ENCODE measurements around the gene KIFC1.
A peak's percentile ranks its signal among the peaks of the same experiment; 100 is the strongest.
"Not testable (repeated sequence)": the region's sequence is repeated elsewhere in the genome, so short reads cannot be mapped to it uniquely, and the experiment has no call there.

Gene KIFC1

DNA sequence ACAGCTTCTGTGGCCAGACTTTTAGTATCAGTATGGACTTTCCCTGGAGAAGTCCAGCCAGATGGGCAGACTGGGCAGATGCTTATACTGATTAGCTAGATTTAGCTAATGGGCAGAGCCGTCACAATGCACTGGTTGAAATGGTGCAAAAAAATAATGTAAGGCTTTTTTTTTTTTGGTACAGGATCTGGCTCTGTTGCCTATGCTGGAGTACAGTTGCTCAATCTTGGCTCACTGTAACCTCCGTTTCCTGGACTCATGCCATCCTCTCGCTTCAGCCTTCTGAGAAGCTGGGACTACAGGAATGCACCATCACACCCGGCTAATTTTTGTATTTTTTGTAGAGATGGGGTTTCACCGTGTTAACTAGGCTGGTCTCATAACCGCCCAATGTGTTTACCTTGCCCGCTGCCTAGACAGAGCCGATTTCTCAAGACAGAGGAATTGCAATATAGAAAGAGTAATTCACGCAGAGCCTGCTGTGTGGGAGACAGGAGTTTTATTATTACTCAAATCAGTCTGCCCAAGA lies 16.4 kb upstream of the KIFC1 start:
- peak; percentile 73 for DNase-seq

DNA sequence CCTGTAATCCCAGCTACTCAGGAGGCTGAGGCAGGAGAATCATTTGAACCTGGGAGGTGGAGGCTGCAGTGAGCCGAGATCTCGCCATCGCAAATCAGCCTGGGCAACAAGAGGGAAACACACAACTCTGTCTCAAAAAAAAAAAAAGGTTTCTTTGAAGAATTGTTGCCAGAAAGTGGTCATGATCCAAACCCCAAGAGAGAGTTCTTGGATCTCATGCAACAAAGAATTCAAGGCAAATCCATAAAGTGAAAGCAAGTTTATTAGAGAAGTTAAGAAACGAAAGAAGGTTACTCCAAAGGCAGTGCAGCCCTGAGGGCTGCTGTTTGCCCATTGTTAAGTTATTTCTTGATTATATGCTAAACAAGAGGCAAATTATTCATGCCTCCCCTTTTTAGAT lies 14.5 kb upstream of the KIFC1 start:
- no peak for DNase-seq

DNA sequence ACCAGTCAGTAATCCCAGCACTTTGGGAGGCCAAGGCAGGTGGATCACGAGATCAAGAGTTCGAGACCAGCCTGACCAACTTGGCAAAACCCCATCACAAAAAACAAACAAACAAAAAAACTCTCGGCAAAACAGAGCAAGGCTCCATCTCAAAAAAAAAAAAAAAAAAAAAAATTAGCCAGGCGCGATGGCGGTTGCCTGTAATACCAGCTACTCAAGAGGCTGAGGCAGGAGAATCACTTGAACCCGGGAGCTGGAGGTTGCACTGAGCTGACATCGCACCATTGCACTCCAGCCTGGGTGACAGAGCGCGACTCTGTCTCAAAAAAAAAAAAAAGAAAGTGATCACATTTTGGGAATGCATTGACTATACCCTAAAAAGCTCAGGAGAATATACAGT lies 12.4 kb upstream of the KIFC1 start:
- DNase-seq, result not testable (repeated sequence)

DNA sequence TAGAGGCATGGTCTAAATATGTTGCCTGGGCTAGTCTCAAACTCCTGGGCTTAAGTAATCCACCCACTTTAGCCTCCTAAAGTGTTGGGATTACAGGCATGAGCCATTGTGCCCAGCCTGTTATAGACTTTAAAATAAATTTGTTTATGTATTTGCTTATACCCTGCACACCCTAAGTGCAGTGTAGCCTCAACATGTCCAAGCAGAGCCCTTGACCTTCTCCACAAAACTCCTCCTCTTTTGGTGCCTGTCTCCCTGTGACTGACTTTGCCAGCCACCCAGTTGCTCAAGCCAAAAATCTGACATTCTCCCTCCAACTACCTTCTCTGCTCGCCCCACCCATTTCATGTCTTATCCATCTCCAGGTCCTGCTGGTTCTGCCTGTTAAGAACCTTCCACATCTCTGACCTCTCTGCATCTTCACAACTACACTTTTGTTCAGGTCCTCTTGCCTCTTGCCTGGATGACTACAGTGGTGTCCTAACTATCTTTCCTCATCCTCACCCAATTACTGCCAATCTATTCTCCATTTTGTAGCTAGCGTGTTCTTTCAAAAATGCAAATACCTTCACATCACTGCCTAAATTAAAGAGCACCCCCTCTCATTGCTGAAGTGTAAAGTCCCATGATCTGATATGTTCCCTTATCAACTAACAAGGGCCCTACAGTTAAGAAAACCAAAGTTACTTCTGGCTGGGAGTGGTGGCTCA lies 11.2 kb upstream of the KIFC1 start:
- DNase-seq, result peak; percentile 65

DNA sequence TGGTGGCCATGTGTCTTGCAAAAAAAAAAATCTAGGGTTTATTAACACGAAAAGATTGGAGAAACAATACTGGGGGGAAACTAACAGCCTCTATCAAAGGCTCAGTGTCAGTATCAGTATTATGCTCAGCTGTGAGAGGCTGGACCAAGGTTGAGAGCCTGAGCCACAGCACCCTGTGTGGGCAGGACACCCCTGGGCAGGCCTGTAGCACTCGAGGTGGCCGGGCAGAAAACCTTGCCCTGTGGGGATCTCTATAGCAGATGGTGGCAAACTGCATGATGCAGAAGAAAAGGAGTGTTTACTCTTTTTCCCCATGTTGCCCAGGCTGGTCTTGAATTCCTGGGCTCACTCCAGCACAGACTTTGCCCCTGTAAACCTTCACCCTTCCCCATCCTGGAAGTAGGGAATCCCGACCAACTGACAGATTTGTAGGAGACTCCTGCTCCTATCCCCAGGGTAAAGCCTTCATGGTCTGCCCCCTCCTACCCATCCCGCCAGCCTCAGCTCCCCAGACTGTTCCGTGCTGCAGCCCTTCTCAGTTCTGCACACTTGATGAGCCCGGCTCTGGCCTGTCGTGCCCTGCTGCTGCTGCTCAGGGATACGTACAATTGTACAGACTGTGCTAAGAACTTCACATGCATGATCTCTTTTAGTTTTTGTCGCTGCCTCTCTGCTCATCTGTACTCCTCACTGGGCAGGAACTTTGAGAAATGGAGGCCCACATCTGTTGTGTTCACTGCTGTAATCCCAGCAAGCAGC lies 8.0 kb upstream of the KIFC1 start:
- DNase-seq, result no peak

DNA sequence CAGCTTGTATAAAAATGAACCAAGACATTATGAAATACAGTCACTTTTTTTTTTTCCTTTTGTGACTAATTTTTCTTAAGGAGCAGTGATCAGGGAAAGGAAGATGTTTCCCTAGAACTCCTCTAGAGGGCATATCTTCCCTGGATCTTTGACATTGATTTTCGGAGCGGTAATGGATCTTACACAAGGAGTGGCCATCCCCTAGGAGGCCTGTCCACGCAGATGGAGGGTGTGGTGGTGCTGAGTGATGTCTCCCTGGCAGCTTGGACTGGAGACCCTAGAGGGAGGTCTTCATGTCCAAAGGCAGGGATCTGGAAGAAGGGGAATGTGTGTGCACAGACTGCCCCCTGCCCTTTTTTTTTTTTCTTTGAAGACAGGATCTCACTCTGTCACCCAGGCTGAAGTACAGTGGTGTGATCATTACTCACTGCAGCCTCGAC lies 7.0 kb upstream of the KIFC1 start:
- DNase-seq, result no peak

DNA sequence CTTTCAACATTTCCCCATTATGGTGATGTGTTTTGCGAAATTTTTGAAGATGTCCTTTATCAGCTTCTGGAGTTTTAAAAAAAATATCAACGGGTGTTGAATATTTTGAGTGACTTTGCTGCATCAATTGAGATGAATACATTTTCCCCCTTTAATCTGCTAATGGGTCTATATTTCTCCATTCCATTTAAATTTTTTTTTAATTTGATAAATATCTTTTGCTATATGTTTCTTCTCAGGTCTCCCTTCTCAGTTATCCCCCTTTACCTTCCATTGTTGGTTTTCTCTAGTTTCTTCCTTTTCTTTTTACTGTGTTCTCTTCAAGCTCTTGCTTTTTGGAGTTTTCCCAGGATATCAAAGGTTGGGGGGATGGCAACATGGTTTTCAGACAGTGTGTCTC lies 1.4 kb upstream of the KIFC1 start:
- DNase-seq, result no peak

DNA sequence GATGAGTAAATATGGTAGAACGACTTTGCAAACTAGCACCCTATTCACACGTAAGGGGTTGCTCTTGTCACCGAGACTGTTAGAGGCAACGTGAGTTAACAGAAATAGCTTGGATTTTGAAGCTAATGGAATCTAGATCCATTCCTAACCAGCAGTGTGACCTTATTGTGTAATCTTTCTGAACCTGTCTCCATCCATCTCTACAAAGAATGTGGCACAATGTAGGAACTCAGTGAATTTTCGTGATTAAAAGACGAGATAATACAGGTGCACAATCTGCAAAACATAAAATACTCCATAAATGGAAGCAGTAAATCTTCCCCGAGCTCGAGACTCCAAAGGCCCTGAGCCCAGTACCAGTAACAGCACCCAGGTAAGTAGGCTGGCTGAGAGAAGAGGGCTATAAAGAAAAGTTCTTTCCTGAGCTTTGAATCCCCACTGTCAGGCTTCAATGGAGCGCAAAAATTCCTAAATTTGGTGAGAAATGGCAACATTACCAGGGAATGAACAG lies 801 bp upstream of the KIFC1 start:
- no peak for DNase-seq

DNA sequence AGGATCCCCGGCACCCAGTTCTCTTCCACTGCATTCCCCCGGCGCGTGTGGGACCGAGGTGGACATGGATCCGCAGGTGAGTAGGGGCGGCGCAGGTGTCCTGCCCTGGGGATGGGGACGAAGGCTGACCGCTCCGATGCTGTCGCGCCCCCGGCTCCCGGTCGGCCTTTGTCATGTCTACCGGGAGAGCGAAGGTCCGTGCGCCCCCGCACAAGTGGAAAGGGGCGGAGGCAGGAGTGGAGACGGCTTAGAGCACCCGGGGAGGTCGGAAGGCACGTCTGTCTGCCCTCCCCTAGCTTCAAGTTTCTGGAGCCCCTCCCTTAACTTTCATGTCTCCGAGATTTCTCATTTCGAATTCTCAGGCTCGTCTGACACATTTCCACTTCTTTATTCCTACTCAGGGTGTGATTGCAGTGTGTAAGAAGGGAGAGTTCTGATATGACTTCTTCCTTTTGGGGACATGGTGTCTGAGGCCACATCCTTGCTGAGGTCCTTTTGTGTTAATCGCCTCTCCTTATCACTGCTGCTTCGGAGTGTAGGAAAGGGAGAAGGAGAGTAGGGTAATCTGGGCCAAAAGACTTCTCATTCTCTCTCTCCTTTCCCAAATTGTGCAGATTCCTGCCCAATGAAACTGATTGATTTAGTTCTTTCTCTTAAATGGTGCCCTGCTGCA lies 435 bp downstream of the KIFC1 start:
- peak; percentile 60 for DNase-seq

DNA sequence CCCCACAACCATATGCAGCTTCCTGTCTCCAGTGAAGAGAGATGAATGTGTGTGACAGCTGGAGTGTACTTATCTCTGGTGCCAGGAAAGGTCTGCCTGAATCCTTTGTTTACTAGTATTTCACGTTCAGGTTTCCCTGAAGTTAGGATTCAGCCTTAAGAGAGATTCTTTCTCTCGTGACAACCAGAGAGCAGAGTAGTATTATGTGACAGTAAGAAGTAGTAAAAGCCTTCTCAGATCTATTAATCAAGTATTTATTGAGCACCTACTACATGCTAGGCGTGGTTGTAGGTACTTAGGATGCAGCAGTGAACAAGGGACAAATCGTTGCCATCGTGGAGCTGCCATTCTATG lies 949 bp downstream of the KIFC1 start:
- no peak for DNase-seq

DNA sequence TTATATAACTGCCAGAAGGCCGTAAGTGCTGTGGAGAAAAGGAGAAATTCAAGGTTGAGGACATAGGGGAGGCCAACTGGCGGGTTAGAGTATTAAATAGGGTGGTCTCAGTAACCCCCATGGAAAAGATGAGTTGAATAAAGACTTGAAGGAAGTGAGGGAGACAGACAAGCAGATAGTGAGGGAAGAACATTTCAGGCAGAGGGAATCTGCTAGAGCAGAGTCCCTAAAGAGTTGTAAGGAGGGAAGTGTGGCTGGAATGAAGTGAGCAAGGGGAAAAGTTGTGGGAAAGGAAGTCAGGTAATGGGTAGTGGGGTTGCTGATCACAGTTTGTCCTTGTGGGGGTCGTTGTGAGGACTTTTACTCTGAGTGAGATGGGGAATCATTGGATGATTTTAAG lies 1.4 kb downstream of the KIFC1 start:
- DNase-seq, result no peak

DNA sequence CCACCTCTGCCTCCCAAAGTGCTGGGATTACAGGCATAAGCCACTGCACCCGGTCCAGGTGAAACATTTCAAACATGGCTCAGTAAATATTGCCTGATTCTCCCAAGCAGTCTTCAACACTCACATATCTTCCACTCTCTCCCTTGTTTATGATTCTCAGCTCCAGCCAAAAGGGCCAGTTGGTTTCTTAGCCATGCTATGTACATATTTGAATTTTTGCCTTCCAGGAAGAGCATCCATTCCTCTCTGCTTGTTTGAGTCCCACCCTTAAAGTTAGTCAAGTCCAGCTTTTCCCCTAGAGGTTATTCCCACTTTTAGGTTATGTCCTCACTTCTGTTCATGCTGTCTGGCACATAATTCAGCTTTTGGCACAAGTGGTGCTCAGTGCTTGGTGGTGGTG lies 5.9 kb downstream of the KIFC1 start:
- no peak for DNase-seq

DNA sequence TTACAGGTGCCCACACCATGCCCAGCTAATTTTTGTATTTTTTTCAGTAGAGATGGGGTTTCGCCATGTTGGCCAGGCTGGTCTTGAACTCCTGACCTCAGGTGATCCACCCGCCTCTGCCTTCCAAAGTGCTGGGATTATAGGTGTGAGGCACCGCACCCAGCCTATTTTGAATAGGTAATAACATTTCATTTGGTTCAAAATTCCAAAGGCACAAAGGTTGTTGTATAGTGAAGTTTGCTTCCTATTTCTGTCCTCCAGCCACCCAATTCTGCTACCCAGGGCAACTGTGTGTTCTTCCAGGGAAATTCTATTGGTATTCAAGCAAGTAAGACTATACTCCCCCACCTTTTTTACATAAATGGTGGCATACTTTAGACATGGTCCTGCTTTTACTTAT lies 7.0 kb downstream of the KIFC1 start:
- not testable (repeated sequence) for DNase-seq

DNA sequence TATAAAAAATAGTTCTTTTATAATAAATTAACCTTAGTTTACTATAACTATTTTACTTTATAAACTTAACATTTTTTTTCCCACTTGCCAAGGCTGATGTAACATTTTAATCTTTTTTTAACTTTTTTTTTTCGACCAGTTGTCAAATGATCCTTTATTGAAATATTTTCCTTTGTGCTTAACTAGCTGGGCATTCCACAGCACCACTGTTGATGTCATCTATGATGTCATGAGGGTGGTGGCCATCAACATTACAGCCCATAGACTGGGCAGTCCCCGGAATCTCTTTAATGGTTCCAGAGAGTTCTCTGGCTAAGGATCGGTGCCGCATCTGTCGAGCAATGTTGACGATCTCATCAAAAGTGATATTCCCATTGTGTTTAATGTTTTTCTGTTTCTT lies 8.3 kb downstream of the KIFC1 start:
- not testable (repeated sequence) for DNase-seq

DNA sequence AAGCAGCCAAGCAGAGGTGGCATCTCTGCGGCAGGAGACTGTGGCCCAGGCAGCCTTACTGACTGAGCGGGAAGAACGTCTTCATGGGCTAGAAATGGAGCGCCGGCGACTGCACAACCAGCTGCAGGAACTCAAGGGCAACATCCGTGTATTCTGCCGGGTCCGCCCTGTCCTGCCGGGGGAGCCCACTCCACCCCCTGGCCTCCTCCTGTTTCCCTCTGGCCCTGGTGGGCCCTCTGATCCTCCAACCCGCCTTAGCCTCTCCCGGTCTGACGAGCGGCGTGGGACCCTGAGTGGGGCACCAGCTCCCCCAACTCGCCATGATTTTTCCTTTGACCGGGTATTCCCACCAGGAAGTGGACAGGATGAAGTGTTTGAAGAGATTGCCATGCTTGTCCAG lies 13.3 kb downstream of the KIFC1 start:
- no peak for DNase-seq

DNA sequence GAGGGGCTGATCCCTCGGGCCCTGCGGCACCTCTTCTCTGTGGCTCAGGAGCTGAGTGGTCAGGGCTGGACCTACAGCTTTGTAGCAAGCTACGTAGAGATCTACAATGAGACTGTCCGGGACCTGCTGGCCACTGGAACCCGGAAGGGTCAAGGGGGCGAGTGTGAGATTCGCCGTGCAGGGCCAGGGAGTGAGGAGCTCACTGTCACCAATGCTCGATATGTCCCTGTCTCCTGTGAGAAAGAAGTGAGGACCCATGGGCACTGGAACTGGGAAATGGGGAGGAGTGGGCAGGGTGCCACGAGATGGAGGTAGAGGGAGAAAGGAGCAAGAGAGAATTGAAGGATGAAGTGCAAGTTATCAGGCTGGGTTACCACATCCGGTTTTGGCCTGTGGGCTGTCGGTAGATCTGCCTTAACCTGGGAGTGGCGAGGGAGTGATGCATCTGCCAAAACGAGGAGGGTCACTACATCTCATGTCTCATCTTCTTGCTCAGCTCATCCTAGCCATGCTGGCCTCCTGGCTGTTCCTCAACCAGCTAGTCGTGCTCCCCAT lies 13.8 kb downstream of the KIFC1 start:
- DNase-seq, result no peak

DNA sequence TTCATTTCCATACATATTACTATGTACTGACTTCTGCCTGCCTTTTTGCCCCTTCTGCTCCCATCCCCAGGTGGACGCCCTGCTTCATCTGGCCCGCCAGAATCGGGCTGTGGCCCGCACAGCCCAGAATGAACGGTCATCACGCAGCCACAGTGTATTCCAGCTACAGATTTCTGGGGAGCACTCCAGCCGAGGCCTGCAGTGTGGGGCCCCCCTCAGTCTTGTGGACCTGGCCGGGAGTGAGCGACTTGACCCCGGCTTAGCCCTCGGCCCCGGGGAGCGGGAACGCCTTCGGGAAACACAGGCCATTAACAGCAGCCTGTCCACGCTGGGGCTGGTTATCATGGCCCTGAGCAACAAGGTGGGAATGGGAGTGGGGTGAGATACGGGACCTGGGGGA lies 14.5 kb downstream of the KIFC1 start:
- no peak for DNase-seq

DNA sequence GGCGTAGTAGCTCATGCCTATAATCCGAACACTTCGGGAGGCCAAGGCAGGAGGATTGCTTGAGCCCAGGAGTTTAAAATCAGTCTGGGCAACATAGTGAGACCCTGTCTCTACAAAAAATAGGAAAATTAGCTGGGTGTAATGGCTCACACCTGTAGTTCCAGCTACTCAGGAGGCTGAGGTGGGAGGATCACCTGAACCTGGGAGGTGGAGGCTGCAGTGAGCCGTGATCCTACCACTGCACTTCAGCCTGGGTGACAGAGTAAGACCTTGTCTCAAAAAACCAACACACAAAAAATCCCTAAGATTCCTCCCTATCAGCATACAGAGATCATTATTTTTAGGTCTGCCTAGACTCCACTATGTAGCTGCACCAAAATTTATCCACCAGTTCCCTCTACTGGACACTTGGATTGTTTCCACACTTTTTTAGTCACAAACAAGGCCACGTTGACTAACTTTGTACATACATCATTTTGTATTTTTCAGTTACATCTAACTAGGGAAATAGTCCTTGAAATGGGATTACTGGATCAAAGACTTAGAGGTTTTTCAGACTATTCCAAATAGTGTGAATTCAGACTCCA lies 15.6 kb downstream of the KIFC1 start:
- DNase-seq, result peak; percentile 71

DNA sequence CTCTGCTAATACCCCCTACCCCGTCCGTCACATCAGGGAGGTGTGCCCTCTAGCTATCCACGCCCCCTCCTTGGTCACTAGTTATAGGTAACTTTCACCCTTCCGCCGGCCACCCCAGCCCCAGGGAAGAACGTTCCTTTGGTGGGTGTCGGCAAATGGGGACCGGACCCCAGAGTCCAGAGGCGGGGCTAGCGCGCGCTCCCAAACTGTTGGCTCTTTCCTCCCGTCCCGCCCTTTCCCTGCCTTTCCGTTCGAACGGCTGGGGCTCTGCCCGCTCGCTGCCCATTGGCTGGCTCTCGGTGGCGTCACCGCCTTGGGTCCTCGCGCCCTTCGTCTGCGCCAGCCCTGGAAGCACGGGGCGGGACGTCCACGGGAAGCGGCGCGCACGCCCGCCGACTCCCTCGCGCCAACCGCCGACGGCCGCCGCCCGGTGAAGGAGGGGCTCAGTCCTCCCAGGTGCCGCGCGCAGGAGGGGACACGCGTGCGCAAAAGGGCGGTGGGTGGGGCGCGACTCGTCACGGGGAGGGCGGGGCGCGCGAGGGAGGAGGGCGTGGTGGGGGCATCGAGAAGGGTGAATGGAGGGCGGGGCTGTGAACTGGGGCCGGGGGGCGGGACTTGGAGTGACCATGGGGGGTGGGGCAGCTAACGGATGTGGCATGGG lies 18.6 kb downstream of the KIFC1 start:
- DNase-seq, result peak; percentile 99

DNA sequence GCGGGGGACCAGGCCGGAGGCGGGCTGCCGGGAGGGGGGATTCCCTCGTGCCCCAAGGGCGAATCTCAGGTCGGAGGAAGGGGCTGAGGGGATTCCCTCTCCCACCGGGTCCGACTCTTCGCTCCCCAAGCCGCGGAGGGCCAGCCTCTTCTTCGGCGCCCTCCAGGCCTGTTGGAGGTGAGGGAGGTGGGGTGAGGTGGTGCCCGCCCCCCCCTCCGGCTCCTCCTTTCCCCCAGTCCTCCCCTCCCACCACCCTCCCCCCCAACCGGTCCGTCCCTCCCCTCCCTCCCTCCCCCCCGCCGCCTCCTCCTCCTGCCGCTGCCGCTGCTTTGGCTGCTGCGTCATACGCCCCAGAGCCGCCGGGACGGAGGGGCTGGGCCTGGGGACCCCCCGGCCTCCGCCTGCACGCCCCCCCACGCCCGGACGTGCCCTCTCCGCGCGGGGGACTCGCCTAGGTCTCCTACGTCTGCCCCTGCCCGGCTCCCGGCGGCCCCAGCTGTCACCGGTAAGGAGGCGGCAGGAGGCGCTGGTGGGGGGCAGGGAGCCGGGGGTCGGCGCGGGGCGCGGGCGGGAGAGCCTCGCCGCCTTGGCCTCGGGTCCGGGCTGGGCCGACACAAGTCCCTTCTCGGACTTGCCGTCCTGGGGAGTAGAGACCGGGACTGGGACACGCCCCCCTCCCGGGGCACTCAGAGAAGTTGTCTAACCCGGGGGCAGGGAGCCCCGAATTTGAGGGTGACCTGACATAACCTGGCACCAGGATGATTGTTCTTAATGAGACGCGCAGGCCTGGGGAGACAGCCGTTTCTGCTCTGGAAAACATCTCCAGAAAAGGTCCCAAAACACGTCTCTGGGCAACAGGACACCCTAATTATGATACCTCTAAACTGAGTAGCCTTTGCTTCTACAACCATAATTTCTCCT lies 19.3 kb downstream of the KIFC1 start, which contains the start of gene PHF1:
PHF1 (plus strand) TSS at position 304 of the 921 bp plus-strand sequence. CDS start 1,250 bp downstream, outside the sequence.
- no peak for DNase-seq

DNA sequence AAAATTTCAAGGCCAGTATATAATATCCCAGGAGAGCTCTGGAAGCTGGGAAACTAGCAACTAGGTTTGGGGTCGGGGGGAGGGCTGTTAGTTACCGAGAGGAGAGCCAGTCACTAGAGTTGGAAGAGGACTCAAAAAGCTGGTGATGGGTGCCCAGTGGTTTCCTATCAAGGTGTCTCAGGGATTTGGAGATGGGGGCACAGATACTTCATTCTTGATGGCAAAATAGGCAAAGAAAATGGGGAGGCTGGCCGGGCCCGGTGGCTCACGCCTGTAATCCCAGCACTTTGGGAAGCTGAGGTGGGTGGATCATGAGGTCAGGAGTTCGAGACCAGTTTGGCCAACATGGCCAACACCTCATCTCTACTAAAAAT lies 20.0 kb downstream of the KIFC1 start:
- DNase-seq, result peak; percentile 30
